NCI-H748 treated with DMSO at 0.1 percent for 48 hours (cell line): ENCODE measurements around the gene SAMD8.
"Not testable (repeated sequence)": the region's sequence is repeated elsewhere in the genome, so short reads cannot be mapped to it uniquely, and the experiment has no call there.

Experiments used
- DNase-seq: peaks from one replicate; lab custom pipeline; 2025; lab: John Stamatoyannopoulos, UW

SAMD8 gene

GRCh38 chr10:75140246-75140645, 28.8 kb downstream of the SAMD8 start:
- DNase-seq, result no peak

DNA sequence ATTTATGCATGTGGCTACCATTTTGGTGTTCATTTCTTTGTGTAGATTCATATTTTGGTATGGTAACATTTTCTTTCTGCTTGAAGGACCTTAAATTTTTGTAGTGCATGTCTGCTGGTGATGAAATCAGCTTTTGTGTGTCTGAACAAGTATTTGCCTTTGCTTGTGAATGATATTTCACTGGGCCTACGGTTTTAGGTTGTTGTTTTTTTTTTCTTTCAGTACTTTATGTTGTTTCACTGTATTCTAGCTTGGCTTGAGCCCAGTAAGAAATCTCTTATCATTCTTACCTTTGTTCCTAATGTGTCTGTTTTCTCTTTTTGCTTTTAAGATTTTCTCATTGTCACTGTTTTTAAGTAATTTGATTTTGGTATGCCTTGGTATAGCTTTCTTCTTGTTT, 31.9 kb downstream of the SAMD8 start:
- DNase-seq, result no peak

DNA sequence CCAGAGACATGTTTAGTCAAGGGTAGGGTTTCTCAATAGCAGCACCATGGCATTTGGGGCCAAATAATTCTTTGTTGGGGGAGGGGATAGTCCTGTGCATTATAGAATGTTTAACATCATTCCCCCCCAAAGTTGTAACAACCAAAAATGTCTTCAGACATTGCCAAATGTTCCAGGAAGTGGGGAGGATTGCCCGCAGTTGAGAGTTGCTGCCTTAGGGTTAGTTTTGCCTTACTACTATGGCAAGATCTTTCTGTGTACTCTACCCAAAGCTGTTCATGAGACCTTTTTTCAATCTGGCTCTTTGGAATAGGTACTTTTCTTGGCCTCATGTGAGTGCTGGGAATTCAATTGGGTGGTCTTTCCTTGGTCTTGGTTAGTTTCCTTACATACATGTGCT, 34.1 kb downstream of the SAMD8 start:
- DNase-seq, result no peak

- DNase-seq, result no peak
Measured at GRCh38 chr10:75146780-75147179, 35.3 kb downstream of the SAMD8 start.

DNA sequence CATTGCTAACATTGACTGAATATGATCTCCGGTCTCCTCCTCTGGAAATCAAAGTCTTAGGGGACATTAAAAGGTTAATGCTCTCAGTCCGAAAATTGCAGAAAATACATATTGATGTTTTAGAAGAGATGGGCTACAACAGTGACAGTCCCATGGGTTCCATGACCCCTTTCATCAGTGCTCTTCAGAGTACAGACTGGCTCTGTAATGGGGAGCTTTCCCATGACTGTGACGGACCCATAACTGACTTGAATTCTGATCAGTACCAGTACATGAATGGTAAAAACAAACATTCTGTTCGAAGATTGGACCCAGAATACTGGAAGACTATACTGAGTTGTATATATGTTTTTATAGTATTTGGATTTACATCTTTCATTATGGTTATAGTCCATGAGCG, 39.2 kb downstream of the SAMD8 start:
- DNase-seq, result no peak

DNA sequence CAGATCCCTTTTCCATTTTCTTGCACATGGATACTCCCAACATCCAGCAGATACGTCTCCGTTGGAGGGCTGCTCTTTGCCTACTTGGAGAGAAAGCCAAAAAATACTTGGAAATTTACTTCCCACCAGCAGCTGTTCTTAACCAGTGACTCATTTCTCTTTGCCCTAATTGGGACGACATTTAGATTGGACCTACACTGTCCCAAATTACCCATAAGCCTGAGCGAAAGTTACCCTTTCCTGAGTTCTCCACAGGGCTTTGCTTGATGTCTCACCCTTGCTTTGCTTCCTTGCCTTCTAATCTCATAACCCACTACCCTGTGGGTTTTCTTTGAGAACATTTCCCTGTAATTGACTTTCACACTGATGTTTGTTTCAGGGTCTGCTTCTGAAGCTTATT, 48.1 kb downstream of the SAMD8 start:
- DNase-seq, result no peak

- no peak for DNase-seq
Measured at GRCh38 chr10:75165684-75166622, 54.5 kb downstream of the SAMD8 start.

GRCh38 chr10:75166623-75166972, 55.1 kb downstream of the SAMD8 start:
- no peak for DNase-seq

- no peak for DNase-seq
Measured at GRCh38 chr10:75168275-75168674, 56.8 kb downstream of the SAMD8 start.

DNA sequence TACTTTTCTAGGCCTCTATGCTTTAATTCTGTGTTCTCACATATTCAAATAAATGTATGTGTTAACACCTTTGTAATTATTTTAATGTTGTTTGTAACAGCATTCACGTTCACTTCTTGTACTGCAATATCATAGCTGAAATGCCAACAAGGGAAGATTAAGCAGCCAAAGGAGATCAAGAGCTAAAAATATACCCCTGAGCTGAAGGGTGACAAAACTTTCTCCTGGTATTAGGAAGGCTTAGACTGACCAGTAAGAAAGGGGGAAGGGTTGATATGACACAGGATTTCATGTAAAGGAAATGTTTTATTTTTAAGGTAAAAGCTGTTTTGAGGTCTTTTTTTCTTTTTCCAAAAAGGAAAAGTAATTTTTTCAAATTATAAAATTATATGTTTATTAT, 58.8 kb downstream of the SAMD8 start:
- no peak for DNase-seq

- no peak for DNase-seq
Measured at GRCh38 chr10:75175046-75175445, 63.6 kb downstream of the SAMD8 start.

DNA sequence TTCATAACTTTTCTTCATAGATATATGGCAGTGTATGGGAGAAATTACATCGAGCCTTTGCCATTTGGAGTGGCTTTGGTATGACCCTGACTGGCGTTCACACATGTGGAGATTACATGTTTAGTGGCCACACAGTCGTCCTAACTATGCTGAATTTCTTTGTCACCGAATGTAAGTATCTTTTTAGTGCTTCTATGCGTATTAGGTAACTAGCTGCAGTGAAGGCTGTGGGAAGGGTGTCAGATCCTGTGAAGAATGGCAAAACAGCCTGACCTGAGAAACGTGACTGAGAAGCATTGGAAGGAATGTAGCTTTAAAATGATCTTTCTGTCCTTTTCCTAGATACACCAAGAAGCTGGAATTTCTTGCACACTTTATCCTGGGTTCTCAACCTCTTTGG, 64.6 kb downstream of the SAMD8 start:
- DNase-seq, result no peak

GRCh38 chr10:75176736-75177135, 65.3 kb downstream of the SAMD8 start:
- no peak for DNase-seq

DNA sequence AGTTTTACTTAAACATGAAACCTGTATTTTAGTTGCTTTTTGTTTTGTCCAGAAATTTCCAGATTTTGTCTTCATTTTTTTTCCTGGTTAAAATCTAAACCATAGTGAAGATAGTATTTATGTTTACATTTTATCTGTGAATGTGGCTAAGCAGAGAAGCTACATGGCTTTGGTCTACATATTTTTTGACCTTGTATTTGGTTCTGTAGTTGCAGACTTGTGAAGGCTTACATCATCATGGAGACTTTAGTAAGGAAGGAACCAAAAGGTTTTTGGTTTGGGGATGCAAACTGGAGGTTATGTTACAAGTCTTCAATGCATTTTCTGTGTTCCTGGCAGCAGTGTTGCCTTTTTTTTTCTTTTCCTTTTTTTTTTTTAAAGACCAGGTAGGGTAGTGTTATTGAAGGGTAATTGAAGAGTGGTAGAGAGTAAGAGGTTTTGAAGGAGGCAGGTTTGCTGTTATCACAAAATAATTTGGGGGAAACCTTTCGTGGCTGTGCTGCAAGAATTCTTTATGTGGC, 68.3 kb downstream of the SAMD8 start:
- DNase-seq, result no peak

DNA sequence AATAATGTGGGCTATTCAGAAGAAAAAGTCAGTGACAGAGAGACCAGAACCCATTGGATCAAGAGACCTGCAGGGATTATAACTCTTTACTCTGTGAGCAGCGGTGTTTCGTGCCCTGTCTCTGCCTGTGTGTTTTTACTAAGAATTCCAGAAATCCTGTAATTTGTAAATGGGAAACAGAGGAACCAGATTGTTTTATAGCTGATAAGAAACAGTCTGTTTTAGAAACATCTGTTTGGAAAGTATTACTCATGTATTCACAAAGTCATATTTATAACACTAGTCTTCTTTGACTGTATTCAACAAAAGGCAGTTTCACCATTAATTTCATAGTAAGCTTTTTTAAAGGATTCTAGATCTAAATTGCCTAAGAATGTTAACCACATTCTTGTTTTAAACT, 69.1 kb downstream of the SAMD8 start:
- DNase-seq, result no peak

DNA sequence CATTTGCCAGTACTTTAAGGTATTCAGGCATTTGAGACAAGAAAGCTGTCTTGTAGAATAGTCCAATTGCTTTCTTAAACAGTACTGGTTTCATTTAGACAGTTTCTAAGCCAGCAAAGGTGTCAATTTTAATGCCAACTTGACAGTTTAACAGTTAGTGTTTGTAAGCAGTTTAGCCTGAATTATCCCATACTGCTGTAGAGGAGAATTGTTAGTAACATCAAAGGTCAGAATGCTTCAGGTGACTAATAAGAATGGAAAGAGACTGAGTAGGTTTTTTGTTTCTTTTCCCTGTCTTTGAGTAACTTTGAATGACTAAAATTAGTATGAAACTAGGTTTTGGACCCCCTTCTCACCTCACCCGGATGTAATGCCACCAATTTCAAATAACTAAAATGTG, 69.6 kb downstream of the SAMD8 start:
- no peak for DNase-seq

DNA sequence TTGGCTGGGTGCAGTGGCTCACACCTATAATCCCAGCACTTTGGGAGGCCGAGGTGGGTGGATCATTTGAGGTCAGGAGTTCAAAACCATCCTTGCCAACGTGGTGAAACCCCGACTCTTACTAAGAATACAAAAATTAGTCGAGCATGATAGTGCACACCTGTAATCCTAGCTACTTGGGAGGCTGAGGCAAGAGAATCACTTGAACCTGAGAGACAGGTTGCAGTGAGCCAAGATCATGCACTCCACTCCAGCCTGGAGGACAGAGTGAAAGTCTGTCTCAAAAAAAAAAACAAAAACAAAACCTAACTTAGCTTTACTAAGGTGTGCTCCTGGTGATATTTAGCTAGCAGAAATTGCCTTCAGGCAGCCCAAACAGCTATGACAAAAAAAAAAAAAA, 74.9 kb downstream of the SAMD8 start:
- DNase-seq, result no peak

GRCh38 chr10:75187961-75188426, 76.5 kb downstream of the SAMD8 start:
- DNase-seq, result no peak

DNA sequence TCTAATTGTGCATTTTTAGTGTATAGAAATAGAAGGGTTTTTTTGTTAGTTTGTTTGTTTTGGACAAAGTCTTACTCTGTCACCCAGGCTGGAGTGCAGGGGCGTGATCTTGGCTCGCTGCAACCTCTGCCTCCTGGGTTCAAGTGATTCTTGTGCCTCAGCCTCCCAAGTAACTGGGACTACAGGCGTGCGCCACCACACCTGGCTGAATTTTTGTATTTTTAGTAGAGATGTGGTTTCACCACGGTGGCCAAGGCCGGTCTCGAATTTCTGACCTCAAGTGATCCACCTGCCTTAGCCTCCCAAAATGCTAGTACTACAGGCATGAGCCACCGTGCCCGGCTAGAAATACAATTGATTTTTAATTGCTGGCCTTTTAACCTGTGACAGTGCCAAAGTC, 77.1 kb downstream of the SAMD8 start:
- not testable (repeated sequence) for DNase-seq

DNA sequence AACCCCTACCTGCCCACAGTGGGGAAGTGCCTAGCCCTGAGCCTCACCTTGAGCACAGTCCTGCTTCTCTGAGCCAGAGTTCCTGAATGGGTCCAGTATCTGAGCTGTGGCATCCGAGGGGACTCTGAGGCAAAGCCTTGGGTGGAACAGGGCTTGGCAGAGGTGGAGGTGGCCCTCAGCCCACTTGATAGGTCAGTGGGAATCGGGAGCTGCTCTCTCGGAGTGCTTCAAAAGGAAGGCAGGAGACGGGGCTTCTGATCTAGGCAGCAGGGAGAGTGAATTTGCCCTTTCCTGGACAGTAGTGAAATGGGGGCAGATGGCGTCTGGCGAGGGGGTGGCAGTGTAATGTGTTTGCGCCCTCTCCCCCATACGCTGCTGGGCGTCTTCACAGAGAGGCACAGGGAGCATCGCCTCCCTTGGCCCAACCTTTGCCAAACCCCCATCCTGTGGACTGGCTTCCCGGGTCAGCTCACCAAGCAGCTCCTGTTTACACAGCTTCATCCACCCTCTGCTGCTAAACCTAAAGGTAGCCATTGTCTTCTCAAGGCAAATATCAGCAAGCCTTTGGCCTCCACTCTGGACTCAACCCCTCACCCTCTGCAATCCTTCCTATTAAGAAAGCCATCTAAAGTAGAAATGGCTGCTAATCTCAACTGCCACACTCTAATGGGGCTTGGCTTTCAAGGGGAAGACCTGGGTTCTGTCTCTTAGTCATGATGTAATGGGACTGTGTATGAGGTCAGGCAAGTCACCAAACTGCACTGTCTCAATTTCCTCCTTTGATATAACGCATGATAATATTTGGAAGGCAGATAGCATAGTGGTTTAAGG, 78.0 kb downstream of the SAMD8 start:
- DNase-seq, result no peak

GRCh38 chr10:75191821-75192568, 80.5 kb downstream of the SAMD8 start:
- no peak for DNase-seq

- DNase-seq, result not testable (repeated sequence)
Measured at GRCh38 chr10:75194625-75195024, 83.2 kb downstream of the SAMD8 start.
